DMS153 treated with DMSO at 0.1 percent for 48 hours (cell line): Measurements from ENCODE around the gene NAV2.
"Not testable (repeated sequence)": the region's sequence is repeated elsewhere in the genome, so short reads cannot be mapped to it uniquely, and the experiment has no call there.

ENCODE experiments used
- DNase-seq: peaks from one replicate; lab custom pipeline; 2025; ENCODE audit not compliant: unreplicated experiment; lab: John Stamatoyannopoulos, UW

Gene NAV2

GRCh38 chr11:19987331-19987801 is 274.7 kb downstream of the NAV2 start:
- no peak for DNase-seq

GRCh38 chr11:19988598-19988997 is 276.0 kb downstream of the NAV2 start:
- no peak for DNase-seq

GRCh38 chr11:19989191-19989590 is 276.6 kb downstream of the NAV2 start:
- DNase-seq, result no peak

- DNase-seq, result no peak
Measured at GRCh38 chr11:19992162-19992561, 279.5 kb downstream of the NAV2 start.

- DNase-seq, result no peak
Measured at GRCh38 chr11:19992998-19993397, 280.4 kb downstream of the NAV2 start.

GRCh38 chr11:19994672-19995071 is 282.0 kb downstream of the NAV2 start:
- DNase-seq, result no peak

- no peak for DNase-seq
Measured at GRCh38 chr11:19995145-19995544, 282.5 kb downstream of the NAV2 start.

- no peak for DNase-seq
Measured at GRCh38 chr11:19996571-19996970, 283.9 kb downstream of the NAV2 start.

GRCh38 chr11:20000022-20000350 is 287.3 kb downstream of the NAV2 start:
- no peak for DNase-seq

GRCh38 chr11:20000351-20001134 is 287.9 kb downstream of the NAV2 start:
- DNase-seq, result peak; percentile 96

- DNase-seq, result no peak
Measured at GRCh38 chr11:20002312-20003216, 289.9 kb downstream of the NAV2 start.

GRCh38 chr11:20003351-20003750 is 290.7 kb downstream of the NAV2 start:
- DNase-seq, result no peak

GRCh38 chr11:20004866-20005265 is 292.2 kb downstream of the NAV2 start:
- no peak for DNase-seq

GRCh38 chr11:20005747-20006146 is 293.1 kb downstream of the NAV2 start:
- DNase-seq, result no peak

- not testable (repeated sequence) for DNase-seq
Measured at GRCh38 chr11:20006618-20007017, 294.0 kb downstream of the NAV2 start.

GRCh38 chr11:20007386-20007785 is 294.7 kb downstream of the NAV2 start:
- no peak for DNase-seq

- DNase-seq, result no peak
Measured at GRCh38 chr11:20008190-20008870, 295.7 kb downstream of the NAV2 start.

GRCh38 chr11:20008871-20009644 is 296.4 kb downstream of the NAV2 start:
- DNase-seq, result no peak

GRCh38 chr11:20010156-20010850 is 297.7 kb downstream of the NAV2 start:
- no peak for DNase-seq

- DNase-seq, result no peak
Measured at GRCh38 chr11:20010851-20011225, 298.2 kb downstream of the NAV2 start.
